Activated naive CD8-positive, alpha-beta T cell (primary cell): ENCODE measurements around the gene CXXC1.
"Not testable (repeated sequence)": the region's sequence is repeated elsewhere in the genome, so short reads cannot be mapped to it uniquely, and the experiment has no call there.

Experiments
- H3K27ac Mint-ChIP-seq: one replicate; pipeline ENCODE4 v1.8.0; 2021; ENCODE audit warnings: mixed read lengths
- H3K27me3 Mint-ChIP-seq: one replicate; pipeline ENCODE4 v1.8.0; 2021; ENCODE audit warnings: mixed read lengths
- H3K36me3 Mint-ChIP-seq: one replicate; pipeline ENCODE4 v1.8.0; 2021; ENCODE audit warnings: mixed read lengths
- H3K4me1 Mint-ChIP-seq: one replicate; pipeline ENCODE4 v1.8.0; 2021; ENCODE audit warnings: low read depth, mixed read lengths
- H3K4me3 Mint-ChIP-seq: one replicate; pipeline ENCODE4 v1.8.0; 2021; ENCODE audit warnings: mild to moderate bottlenecking, mixed read lengths
- H3K9me3 Mint-ChIP-seq: one replicate; pipeline ENCODE4 v1.8.0; 2021; ENCODE audit warnings: low read depth, mixed read lengths

Gene CXXC1

GRCh38 chr18:50307738-50308470 is 20.4 kb upstream of the CXXC1 start:
- H3K4me1 Mint-ChIP-seq: peaks cover 12% of the 10 kb centered on the region
- peak overlapping the region; percentile 90 for H3K4me3 Mint-ChIP-seq
- peaks cover 8% of the 10 kb centered on the region for H3K27me3 Mint-ChIP-seq
- H3K9me3 Mint-ChIP-seq: no peaks in the 10 kb centered on the region
- H3K36me3 Mint-ChIP-seq: peaks cover 4% of the 10 kb centered on the region
- peak overlapping the region; percentile 46 for H3K27ac Mint-ChIP-seq

DNA sequence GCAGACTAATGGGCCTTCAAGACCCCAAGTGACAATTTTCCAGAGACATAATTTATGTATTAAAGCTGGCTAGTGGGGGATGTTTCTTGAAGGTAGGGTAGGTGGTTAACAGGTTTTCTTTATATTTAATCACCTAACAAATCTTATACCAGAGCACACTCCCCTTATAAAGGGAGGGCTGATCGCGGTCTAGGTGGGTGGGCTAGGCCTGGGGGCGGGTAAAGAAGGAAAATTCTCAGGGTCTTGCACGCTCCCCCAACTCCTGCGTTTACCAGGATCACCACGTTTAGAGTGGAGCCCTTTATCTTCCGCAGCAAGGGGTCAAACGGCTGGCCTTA is 19.9 kb upstream of the CXXC1 start:
- Mint-ChIP-seq H3K27me3 (peaks cover 10% of the 10 kb centered on the region), H3K27ac (peak overlapping the region; percentile 46), H3K4me1 (peaks cover 12% of the 10 kb centered on the region), H3K9me3 (no peaks in the 10 kb centered on the region), H3K36me3 (peaks cover 4% of the 10 kb centered on the region), H3K4me3 (peak overlapping the region; percentile 90)

- Mint-ChIP-seq H3K36me3 (peaks cover 4% of the 10 kb centered on the region), H3K4me3 (peak overlapping the region; percentile 90), H3K27ac (no peak overlapping the region), H3K9me3 (no peaks in the 10 kb centered on the region), H3K4me1 (peaks cover 12% of the 10 kb centered on the region), H3K27me3 (peaks cover 10% of the 10 kb centered on the region)
These were observed 19.5 kb upstream of the CXXC1 start for GRCh38 chr18:50306944-50307343.

GRCh38 chr18:50301074-50301473 is 13.6 kb upstream of the CXXC1 start:
- Mint-ChIP-seq H3K9me3 (no peaks in the 10 kb centered on the region), H3K36me3 (peaks cover 7% of the 10 kb centered on the region), H3K27ac (no peak overlapping the region), H3K27me3 (peaks cover 17% of the 10 kb centered on the region), H3K4me3 (no peak overlapping the region), H3K4me1 (peaks cover 7% of the 10 kb centered on the region)

- peaks cover 7% of the 10 kb centered on the region for H3K4me1 Mint-ChIP-seq
- H3K36me3 Mint-ChIP-seq: peaks cover 3% of the 10 kb centered on the region
- peaks cover 14% of the 10 kb centered on the region for H3K27me3 Mint-ChIP-seq
- H3K9me3 Mint-ChIP-seq: no peaks in the 10 kb centered on the region
- peak overlapping the region; percentile 35 for H3K4me3 Mint-ChIP-seq
- no peak overlapping the region for H3K27ac Mint-ChIP-seq
These were observed 12.3 kb upstream of the CXXC1 start for GRCh38 chr18:50299626-50300388.

DNA sequence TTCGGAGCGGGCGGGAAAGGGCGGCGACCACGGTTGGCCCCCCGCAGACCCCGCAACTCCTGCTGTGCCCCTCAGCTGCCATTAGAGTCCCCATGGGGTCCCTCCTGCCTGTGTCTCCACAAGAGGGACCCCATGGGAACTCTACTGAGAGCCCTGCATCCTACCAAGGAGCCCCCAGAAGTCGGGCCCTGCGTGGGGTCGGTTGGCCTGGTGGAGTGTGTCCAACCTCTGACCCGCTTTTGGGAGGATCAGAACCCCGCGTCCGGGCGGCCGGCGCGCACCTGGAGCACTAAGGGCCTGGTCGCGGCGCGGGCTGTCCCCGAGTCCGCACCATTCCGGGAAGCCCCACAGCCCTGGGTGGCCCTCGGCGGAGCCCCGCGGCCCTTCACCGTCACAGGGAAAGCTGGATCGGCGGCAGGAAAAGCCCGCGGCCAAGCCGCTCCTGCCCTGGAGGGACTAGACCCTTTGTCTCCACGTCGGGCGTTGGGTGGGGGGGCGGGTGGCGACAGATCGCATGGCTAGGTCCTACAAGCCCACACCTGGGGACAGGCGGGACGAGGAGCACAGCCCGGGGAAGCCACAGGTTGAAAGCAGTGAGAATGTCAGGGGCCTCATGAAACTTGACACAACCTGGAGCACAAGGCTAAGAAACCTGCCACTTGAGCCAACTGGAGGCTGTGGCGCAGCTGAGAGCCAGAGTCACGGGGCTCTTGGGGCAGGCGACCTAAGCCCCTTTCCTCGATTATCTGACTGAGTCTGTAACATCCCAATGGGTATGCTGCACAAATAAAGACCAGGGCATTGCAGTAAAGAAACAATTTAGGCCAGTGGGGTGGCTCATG is 11.2 kb upstream of the CXXC1 start:
- H3K27ac Mint-ChIP-seq: no peak overlapping the region
- H3K4me3 Mint-ChIP-seq: peak overlapping the region; percentile 87
- H3K4me1 Mint-ChIP-seq: peaks cover 7% of the 10 kb centered on the region

DNA sequence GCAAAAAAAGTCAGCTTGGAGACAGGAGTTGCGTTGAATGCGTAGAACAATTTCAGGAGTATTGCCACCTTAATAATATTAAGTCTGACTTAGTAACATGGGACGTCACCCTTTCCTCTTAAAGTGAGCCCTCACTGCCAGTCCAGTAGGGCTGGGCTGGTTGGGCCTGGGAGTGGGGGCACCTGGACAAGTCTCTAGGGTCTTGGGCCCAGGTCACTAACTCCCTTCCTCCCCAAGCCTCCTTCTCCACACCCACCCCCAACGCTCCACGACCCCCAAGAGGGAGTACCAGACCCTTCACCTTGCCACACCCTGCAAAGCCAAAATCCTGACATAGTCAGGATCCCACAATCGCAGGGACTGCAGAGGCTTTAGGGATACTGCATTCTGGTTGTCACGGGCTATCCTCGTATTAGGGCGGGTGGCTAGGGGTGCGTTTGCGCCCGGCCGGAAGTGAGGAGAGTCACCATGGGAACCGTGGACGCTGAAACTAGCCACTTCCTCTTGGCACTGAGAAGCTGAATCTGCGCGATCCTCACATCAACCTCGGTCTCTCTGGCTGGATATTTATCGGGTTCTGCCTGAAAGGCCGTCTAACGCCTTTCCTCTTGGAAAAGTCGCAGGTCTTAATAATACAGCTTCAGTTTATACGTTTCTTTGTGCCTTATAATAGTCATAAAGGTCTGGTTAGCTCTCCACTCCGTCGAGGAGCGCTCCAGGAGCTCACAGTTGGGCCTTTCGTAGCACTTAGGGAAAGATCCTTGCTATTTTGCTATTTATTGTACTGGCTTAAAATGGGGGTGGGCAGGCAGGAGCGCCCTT is 10.3 kb upstream of the CXXC1 start:
- Mint-ChIP-seq H3K27ac (no peak overlapping the region), H3K4me3 (peak overlapping the region; percentile 87), H3K9me3 (no peaks in the 10 kb centered on the region), H3K36me3 (peaks cover 3% of the 10 kb centered on the region), H3K27me3 (peaks cover 8% of the 10 kb centered on the region), H3K4me1 (peaks cover 7% of the 10 kb centered on the region)

More for the DNA sequence above, 11.2 kb upstream of the CXXC1 start:
- H3K9me3 Mint-ChIP-seq: no peaks in the 10 kb centered on the region
- peaks cover 3% of the 10 kb centered on the region for H3K36me3 Mint-ChIP-seq
- H3K27me3 Mint-ChIP-seq: peaks cover 10% of the 10 kb centered on the region

DNA sequence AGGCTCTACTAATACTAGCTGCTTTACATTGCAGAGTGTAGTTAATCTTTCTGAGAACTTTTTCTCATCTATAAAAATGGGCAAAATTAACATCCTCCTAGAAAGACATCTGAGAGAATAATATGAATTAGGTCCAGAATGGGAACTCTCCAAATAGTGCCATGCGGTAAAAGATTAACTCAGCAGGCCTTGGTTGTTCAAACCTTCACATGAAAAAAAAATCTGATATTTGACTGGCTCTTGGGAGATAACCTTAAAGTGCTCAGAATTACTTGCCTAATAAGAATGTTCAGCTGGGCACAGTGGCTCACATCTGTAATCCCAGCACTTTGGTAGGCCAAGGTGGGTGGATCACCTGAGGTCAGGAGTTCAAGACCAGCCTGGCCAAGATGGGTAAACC is 5.5 kb upstream of the CXXC1 start:
- Mint-ChIP-seq H3K9me3 (no peaks in the 10 kb centered on the region), H3K36me3 (peaks cover 3% of the 10 kb centered on the region), H3K27ac (no peak overlapping the region), H3K4me3 (no peak overlapping the region), H3K4me1 (peaks cover 7% of the 10 kb centered on the region), H3K27me3 (peaks cover 1% of the 10 kb centered on the region)

GRCh38 chr18:50289108-50289443 is 1.6 kb upstream of the CXXC1 start:
- Mint-ChIP-seq H3K4me3 (peak overlapping the region; percentile 74), H3K36me3 (peaks cover 7% of the 10 kb centered on the region), H3K27ac (peak overlapping the region; percentile 66), H3K4me1 (peaks cover 20% of the 10 kb centered on the region), H3K9me3 (no peaks in the 10 kb centered on the region), H3K27me3 (no peaks in the 10 kb centered on the region)

GRCh38 chr18:50288348-50289107 is 1.0 kb upstream of the CXXC1 start:
- H3K27ac Mint-ChIP-seq: peak overlapping the region; percentile 97
- H3K4me1 Mint-ChIP-seq: peaks cover 20% of the 10 kb centered on the region
- not testable (repeated sequence) for H3K36me3 Mint-ChIP-seq, H3K9me3 Mint-ChIP-seq, H3K27me3 Mint-ChIP-seq
- peak overlapping the region; percentile 99 for H3K4me3 Mint-ChIP-seq

DNA sequence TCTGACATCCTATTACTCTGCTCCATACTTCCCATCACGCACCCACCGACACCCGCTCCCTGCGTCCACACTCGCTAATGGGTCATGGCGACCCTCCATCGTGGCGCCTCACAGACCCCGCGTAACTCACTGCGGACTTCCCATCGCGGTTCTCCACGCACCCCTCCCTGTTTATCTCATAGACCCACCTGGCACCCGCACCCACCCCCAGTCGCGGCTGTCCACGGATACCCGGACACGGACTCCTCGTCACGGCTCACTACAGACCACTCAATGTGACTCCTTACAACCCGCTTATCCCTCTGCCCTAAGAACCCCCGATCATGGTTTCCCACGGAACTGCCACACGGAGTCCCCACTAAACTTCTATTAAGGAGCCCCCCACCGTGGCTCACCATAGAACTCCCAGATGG is 458 bp downstream of the CXXC1 start:
- Mint-ChIP-seq H3K4me3 (peak overlapping the region; percentile 99), H3K36me3 (peaks cover 14% of the 10 kb centered on the region), H3K9me3 (no peaks in the 10 kb centered on the region), H3K27me3 (no peaks in the 10 kb centered on the region), H3K27ac (peak overlapping the region; percentile 97), H3K4me1 (peaks cover 23% of the 10 kb centered on the region)

DNA sequence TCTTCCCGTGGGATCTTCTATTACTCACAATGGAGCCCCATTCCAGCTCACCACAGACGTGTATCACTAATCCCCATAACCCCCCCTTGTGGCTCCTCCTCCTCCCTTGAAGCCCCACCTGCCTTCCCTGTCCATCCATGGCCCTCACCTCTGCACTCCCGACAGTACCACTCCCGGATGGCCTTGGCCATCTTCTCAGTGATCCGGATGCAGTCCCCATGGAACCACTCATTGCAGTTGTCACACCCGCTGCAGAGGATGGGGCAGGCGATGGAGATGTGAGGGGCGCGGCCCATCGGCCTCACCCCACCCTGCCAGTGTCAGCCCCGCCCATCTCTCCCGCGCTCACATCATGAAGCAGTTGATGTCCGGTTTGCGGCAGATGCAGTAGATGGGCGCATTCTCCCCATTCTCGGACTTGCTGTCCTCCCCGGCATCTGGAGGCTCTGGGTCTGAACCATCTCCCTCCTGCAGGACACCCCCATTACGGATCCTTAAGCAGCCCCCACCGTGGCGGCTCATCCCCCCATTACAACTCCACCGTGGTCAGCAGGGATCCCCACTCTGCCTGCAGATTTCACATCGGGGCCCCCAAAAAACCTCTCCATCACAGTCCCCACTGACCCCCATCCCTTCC is 983 bp downstream of the CXXC1 start:
- Mint-ChIP-seq H3K27me3 (no peaks in the 10 kb centered on the region), H3K27ac (peak overlapping the region; percentile 97), H3K9me3 (no peaks in the 10 kb centered on the region), H3K4me3 (peak overlapping the region; percentile 99), H3K4me1 (peaks cover 23% of the 10 kb centered on the region), H3K36me3 (peaks cover 14% of the 10 kb centered on the region)

DNA sequence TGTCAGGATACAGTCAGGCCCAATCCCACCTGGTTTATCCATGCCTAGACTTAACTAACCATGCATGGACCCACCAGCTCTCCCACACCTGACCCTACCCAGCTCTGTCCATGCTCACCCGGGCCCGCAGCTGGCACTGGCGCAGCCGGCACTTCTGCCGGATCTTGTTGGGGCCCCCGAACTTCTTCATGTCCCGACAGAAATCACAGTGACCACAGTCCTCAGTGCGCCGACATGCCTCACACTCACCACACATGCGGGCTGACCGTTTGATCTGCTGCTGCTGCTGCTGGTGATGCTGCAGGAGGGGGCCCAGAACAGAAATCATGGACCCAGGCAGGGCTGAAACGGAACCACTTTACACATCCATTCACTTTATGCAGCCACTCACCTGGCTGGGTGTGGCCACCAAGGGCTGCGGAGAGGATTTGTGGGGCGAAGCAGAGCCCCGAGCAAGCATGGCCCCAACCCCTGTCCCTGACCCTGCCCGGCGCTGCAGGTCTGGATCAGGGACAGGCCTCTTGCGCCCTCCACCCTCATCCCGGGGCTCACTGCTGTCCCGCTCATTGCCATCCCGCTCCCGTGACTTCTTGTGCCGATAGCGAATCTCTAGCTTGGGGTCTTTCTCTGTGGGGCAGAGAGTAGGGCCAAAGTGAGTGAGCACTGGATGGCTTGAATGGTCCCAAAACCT is 1.7 kb downstream of the CXXC1 start:
- peak overlapping the region; percentile 97 for H3K27ac Mint-ChIP-seq
- H3K4me1 Mint-ChIP-seq: peaks cover 29% of the 10 kb centered on the region
- H3K27me3 Mint-ChIP-seq: no peaks in the 10 kb centered on the region
- H3K9me3 Mint-ChIP-seq: no peaks in the 10 kb centered on the region
- H3K4me3 Mint-ChIP-seq: peak overlapping the region; percentile 99
- H3K36me3 Mint-ChIP-seq: peaks cover 14% of the 10 kb centered on the region
